ENCODE measurements around the gene RND2.

GRCh38 chr17:43028221-43028861 lies 3.3 kb downstream of the RND2 start:
- no peak for TF ChIP-seq POLR2AphosphoS5 (IDR thresholded peaks at IDR 0.05)
- no peak for TF ChIP-seq CTCF (IDR thresholded peaks at IDR 0.05)
